ENCODE results near the gene JARID2.

The JARID2 gene

DNA sequence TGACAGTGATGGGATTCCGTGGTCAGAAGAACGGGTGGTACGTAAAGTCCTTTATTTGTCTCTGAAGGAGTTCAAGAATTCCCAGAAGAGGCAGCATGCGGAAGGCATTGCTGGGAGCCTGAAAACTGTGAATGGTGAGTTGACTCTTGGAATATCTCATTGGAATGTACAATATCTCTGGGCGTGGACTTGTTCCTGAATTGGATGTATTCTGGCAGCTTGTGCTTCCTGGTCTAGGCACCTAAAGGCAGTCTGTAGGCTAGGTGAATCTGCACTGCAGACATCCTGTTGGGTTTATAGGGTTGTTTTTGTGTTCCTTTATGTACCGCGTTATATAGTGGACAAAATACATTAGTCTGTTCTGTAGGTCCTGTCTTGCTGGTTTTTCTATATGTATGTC, 128.2 kb downstream of the JARID2 start:
- no peak for DNase-seq (ENCODE audit: low read depth in 2 of 2)

GRCh38 chr6:15375018-15375417, 129.1 kb downstream of the JARID2 start:
- DNase-seq (ENCODE audit: low read depth in 2 of 2): no peak

DNA sequence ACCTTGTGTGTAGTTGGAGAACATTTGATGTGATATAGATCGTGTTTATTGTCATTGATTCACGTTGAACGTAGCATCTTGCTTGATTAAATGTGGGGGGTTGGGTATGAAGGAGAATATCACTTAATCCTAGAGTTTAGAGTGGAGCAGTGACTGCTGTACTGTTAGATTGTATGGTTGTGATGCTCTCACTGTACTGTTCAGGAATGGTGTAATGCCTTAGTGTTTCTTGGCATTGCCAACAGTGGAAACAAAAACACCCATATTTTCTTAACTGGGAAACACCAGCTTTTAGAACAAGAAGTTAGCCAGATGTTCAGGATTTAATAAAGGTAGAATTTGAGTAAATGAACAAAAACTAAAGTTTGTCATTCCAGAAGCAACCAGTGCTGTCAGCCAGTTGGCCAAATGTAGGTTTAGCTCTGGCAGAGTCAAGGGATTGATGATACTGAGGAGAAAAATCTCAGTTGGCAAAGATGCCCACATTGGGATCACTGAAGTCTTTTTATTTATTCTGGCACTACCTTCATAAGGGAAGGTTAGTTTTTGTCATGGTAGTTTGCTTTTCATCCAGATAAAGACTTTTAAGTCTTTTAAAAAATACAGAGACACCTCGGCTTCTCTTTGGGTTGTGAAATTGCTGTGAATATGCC, 129.9 kb downstream of the JARID2 start:
- DNase-seq (ENCODE audit: low read depth in 2 of 2): no peak

DNA sequence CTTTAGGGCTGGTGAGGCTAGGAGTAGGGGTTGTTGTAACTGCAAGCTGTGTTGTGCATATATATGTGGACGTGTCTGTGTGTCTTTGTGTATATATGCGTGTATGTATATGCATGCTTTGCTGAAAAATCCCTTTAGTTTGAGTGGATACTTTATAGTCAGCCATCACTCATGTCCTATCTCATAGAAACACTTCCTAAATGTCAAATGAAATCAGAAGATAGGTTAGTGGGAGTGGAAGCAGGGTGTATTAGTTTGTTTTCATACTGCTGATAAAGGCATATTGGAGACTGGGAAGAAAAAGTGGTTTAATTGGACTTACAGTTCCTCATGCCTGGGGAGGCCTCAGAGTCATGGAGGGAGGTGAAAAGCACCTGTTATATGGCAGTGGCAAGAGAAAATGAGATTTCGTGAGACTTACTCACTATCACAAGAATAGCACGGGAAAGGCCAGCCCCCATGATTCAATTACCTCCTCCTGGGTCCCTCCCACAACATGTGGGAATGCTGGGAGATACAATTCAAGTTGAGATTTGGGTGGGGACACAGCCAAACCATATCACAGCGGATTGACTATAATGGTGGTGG, 131.1 kb downstream of the JARID2 start:
- no peak for DNase-seq (ENCODE audit: low read depth in 2 of 2)

DNA sequence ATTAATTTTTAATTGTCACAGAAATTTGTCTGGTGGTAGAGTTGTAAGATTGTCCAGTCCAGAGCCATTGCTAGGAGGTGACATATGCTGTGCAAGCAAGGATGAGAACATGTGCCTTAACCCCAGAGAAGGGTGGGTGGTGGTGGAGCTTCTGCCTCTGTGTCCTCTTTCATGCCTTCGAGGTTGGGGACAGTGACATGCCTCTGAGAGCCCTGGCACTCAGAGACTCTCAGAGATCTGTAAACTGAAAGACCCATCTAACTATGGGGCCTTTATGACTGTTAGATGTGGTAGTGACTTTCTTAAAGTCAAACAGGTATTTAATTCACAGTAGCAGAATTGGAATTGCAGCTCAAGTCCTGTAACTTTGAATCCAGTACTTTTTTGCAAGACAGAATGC, 132.4 kb downstream of the JARID2 start:
- no peak for DNase-seq (ENCODE audit: low read depth in 2 of 2)

GRCh38 chr6:15378866-15379265, 133.0 kb downstream of the JARID2 start:
- no peak for DNase-seq (ENCODE audit: low read depth in 2 of 2)

GRCh38 chr6:15380351-15380750, 134.5 kb downstream of the JARID2 start:
- DNase-seq (ENCODE audit: low read depth in 2 of 2): no peak

DNA sequence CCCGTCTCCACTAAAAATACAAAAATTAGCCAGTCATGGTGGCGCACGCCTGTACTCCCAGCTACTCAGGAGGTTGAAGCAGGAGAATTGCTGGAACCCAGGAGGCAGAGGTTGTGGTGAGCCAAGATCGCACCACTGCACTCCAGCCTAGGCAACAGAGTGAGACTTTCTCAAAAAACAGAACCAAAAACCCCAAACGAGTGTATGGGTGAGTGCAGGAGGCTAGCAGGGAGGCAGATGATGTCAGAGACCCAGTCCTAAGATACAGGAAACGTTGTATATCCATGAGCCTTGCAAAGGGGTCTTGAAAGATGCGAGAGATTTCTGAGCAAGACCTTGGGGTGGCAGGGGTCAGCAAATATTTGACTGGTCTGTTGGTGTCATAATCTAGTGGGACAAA, 136.2 kb downstream of the JARID2 start:
- DNase-seq (ENCODE audit: low read depth in 2 of 2): no peak

GRCh38 chr6:15382712-15383111, 136.8 kb downstream of the JARID2 start:
- no peak for DNase-seq (ENCODE audit: low read depth in 2 of 2)

- DNase-seq (ENCODE audit: low read depth in 2 of 2): no peak
Observed at GRCh38 chr6:15384901-15385300, 139.0 kb downstream of the JARID2 start.

DNA sequence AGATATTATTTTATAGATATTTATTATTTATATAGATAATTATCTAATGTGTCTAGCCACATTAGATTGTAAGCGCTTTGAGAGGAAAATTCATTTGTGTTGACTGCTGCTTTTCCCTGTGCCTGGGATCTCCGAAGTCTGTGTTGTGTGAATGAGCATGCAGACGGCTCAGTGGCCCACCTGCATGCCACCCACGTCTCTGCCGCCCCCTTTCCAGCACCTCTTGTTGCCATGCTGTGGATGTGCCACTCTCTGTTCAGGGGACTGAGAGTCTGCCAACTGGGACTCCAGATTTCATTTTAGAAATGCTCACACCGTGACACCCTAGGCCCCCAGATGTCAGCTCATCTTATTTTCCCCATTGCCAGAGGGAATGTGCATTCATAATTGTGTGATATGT, 139.7 kb downstream of the JARID2 start:
- no peak for DNase-seq (ENCODE audit: low read depth in 2 of 2)

GRCh38 chr6:15386110-15386755, 140.4 kb downstream of the JARID2 start:
- DNase-seq (ENCODE audit: low read depth in 2 of 2): no peak

DNA sequence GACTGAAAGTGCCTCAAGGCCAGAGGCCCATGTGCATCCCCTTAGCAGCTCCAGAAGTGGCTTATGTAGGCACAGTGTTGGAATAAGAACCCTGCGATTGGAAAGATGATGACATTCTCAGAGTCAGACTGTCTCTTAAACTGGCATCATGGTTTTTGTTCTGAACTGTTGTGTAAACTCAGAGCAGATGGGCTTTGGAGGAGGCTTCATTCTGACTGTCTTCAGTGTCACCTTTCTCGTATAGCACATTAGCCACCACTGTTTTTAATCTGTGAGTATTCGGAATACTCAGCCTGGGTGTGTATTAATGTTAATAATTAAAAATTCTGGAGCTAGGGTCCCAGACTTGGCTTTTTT, 140.9 kb downstream of the JARID2 start:
- DNase-seq (ENCODE audit: low read depth in 2 of 2): no peak

GRCh38 chr6:15387118-15387517, 141.2 kb downstream of the JARID2 start:
- no peak for DNase-seq (ENCODE audit: low read depth in 2 of 2)

- no peak for DNase-seq (ENCODE audit: low read depth in 2 of 2)
Observed at GRCh38 chr6:15389084-15389764, 143.4 kb downstream of the JARID2 start.

DNA sequence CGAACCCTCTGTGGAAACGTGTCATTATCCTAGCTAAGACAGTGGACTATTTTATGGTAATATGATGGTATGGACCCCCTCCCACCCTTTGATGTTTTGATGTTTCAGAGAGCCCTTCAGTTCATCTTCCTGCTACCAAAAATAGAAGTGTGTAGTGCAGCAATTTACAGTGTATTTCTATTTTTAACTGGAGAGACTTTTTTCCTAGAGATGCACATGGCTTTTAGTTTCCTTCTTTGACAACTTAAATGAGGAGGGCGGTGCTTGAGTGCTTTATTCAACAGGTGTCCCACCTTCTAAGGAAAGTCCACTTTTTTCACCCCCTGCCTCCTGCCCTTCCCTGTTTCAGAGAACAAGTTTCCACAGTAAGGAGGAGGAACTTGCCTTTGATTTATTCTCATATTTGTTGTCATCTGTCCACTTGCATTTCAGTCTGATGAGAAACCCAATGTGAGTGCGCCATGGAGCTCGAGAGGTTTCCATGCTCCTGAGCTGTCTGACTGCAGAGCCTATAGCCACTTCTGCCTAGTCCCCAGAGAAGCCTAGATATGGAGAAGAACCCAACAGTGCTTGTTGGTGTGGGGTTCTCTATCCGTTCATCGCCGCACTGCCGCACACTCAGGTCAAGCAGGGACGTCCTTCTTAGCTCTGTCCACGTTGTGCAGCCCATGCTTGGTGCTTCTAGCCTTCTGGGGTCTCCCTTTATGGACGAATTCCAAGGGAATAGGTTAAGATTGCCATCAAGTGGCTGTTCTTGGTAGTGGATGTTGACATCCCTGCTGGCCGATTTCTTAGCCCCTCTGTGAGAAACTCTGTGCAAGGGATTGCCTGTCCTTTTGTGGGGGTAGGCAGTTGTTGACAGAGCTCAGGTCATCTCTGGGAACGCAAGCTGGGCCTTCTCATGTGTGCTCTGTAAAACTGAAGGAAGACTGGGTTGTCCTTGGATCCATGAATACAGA, 144.2 kb downstream of the JARID2 start:
- DNase-seq (ENCODE audit: low read depth in 2 of 2): no peak

GRCh38 chr6:15391500-15391899, 145.6 kb downstream of the JARID2 start:
- DNase-seq (ENCODE audit: low read depth in 2 of 2): no peak

DNA sequence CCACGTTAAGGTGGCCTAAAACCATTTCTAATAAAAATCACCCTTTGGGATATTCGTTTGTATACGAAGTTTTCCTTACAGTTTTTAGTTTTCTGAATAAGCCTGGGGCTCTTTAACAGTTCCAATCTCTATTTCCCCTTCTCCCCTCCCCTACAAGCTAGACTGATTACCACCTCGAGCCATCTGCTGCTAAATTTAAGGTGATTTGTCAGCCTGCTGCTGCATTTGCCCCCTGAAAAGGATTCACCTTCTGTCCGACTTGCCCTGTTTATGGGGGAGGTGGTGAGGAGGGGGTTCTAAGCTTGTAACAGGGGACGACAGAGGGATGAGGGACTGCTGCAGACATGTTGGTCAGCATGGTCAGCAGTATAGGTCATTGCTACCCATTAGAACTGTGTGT, 146.3 kb downstream of the JARID2 start:
- no peak for DNase-seq (ENCODE audit: low read depth in 2 of 2)

- DNase-seq (ENCODE audit: low read depth in 2 of 2): no peak
Observed at GRCh38 chr6:15393605-15394004, 147.7 kb downstream of the JARID2 start.

DNA sequence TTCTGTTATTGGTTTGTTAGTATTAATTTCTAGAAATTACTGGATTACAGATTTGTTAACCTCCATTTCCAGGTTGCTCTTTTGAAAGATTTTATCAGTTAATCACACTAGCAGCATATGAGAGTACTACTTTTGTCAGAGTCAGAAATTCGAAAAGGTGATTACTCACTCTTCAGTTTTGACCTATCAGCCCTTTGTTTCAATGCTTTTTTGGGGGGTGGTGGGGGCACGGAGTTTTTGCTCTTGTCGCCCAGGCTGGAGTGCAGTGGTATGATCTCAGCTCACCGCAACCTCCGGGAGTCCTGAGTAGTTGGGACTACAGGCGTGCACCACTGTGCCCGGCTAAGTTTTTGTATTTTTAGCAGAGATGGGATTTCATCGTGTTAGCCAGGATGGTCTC, 149.2 kb downstream of the JARID2 start:
- DNase-seq (ENCODE audit: low read depth in 2 of 2): no peak

DNA sequence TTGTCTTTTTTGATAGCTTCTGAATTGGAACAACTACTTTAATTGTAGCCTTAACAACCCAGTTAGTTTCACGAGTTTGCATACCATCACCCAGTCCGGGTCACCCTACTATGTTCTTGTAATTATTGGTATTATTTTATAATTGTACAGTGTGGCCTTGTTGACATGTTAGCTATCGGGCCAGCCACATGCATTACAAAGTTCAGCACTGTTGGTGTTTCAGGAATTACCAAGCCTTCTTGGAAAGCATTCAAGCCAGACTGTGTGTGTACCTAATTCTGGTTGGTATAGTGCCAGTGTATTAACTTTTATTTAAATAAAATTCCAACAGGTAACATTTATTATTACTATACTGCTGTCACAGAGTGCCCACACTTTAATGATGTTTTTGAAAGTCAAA, 150.9 kb downstream of the JARID2 start:
- no peak for DNase-seq (ENCODE audit: low read depth in 2 of 2)
